Activated CD8-positive, alpha-beta memory T cell treated with anti-CD3 and anti-CD28 coated beads for 1 hour (primary cell): ENCODE results near the gene AMER2.

Experiments
- DNase-seq, 2 donors: peaks; one replicate each; pipeline ENCODE4 v3.0.0-alpha.2; 2020; ENCODE audit warnings: low read depth in 1 of 2; ENCODE audit errors: extremely low read depth in 1 of 2

Gene AMER2

GRCh38 chr13:25171517-25172302 lies at the start of gene AMER2:
AMER2 (minus strand) TSS chr13:25172288; CDS start chr13:25171619, 669 bp downstream.
- DNase-seq, result no peak

DNA sequence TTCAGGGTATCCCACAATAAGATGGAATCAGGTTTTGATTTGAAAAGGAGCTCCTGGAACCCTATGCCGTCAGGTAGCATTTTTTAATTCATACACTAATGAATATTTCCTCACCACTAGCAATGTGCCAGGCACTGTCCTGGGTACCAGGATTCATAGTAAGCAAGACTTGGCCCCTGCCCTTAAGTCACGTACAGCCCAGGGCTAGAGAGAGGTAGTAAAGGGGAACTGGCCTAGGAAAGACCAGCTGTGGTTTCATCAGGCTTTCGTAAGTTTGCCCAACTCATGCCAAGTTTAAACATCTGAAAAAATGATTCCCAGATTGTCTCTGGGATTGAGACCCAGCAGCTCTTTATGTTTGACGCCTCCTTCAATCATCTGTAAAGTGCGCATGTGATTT lies 45.9 kb upstream of the AMER2 start:
- no peak for DNase-seq

GRCh38 chr13:25217023-25217885 lies 45.2 kb upstream of the AMER2 start:
- DNase-seq, result no peak

GRCh38 chr13:25215253-25215575 lies 43.1 kb upstream of the AMER2 start:
- no peak for DNase-seq

- DNase-seq, result no peak
Measured at GRCh38 chr13:25214491-25215252, 42.6 kb upstream of the AMER2 start.

- DNase-seq, result no peak
Measured at GRCh38 chr13:25213715-25214114, 41.6 kb upstream of the AMER2 start.

GRCh38 chr13:25210842-25211569 lies 38.9 kb upstream of the AMER2 start:
- DNase-seq, result no peak

DNA sequence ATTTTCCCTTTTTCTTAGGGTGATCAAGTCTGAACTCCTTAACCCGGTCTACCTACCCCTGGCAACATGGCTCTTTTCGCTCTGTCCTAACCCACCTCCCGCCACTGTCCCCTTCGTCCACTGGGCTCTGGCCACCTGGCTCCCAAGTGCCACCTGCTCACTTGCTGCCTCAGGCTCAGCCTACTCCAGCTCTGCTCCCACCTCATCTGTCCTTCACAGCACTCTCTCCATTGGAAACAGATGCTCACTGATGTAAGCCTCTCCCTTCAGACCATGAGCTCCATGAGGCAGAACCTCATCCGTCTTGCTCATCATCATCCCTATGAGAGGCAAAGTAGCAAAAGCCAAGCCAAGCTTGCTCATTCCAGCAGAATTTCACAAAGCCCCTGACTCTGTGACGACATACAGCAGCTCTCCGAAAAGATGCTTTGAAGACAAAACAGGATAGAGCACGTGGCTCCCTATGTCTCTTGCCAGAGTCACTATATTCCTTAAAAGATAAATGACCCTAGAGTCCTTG lies 35.3 kb upstream of the AMER2 start:
- DNase-seq, result no peak

DNA sequence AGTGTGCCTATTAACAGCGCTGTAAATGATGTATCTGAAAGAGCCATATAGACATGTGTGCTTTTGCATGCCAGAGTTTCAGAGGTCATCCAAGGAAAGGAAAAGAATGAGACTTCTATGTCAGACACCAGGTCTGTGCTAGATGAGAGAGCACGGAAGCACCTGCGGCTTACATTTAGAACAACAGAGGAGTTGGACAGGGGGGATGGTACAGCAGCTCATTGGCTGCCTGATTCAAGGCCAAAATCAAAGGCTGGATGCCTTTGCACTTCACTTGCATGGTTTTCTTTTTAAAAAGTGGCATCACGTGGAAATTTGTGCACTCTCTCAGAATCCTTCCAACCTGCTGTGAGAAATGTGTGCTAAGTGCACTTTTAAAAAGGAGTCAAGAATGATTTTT lies 32.8 kb upstream of the AMER2 start:
- no peak for DNase-seq

DNA sequence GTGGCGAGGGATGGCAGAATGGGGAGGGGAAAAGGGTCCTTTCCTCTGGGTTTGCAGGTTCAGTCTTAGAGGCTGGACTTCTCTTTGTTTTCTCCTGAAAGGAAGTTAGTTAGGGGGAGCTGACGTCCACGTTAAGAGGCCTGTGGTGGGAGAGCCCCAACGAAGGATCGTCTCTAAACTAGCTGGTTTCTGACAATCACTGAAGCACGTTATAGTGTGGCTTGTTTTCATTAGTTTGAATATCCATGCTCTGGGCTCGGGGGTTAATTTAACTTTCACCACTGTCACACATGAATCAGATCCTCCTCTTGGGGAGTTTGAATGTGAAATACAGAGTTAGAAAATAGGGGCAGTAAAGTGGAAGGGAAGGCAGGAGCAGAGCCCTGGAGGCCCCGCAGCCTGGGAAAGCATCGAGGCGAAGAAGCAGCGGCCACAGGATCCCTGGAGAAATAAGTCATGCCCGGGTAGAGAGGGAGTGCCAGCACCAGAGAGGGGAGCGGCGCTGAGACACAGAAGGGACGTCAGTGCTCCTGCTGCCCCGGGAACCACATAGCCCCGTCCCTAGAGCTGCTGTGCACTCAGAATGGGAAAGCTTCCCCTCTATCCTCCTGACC lies 31.1 kb upstream of the AMER2 start:
- DNase-seq, result no peak

- DNase-seq, result no peak
Measured at GRCh38 chr13:25200783-25201182, 28.7 kb upstream of the AMER2 start.

DNA sequence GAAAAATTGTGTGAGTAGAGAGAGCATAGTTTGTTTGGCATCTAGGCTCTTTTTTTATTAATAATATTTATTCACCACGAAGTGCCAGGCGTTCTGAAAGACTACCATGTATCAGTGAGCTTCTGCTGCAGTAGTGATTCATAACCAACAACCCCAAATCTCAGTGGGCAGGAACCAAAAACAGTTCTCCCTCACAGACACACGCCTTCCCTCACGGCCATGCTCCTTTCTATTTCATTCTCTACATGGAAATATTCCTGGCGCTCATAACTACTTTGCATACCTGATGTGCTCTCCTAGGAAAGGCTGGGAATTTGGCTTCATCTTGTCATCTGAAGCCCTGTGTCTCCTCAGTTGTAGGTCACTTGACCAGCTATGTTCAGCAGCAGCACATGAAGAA lies 26.6 kb upstream of the AMER2 start:
- no peak for DNase-seq

DNA sequence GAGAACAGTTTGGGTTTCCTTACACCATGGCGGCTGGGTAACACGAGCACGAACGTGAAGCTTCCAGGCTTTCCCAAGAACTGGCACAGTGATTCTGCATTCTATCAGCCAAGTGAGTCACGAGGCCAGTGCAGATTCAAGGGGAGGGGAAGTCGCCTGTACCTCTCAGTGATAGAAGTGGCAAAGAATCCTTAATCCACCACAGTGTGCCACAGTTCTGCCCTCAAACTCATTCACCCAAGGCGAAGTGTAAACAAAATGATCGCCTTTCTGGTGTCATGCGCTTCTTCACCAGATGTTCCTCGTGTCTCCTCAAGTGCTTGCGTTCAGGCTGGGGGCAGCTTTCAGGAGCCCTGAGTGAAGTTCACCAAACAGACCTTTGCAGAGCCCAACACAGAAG lies 24.9 kb upstream of the AMER2 start:
- DNase-seq, result no peak

DNA sequence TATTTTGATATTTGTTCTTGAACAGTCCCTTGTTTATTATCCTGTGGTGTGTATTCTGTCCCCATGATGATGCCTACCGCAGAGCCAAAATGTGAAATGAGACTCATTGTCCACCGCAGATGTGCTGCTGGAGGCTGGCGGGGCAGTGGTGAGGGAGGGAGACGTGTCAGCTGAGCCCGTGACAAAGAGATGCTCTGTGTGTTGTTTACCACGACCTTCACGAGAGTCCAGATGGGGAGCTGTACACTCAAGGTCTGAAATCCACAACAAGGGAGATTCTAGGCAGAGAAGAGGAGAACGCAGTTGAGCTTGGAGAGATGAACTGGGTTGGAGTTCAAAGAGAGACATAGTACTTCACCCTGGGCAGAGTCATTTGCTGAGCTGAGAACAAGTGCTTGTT lies 20.8 kb upstream of the AMER2 start:
- no peak for DNase-seq

DNA sequence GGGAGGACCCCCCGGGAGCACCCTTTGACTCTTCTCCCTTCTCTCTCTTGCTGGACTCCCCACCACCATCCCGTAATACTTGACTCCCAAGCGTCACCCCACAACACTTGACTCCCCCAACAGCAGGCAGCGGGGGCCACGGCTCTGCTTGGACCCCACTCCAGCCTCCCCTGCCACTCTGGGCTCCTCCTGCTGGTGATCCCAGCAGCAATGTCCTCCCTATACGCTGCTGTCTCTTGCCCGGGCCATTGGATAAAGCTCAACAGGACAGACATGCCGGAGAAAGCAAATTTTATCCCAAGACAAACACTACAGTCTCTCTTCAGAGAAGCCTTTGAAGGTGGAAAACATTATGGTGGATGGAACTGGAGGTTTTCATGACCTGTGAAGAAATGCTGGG lies 20.4 kb upstream of the AMER2 start:
- no peak for DNase-seq

GRCh38 chr13:25192052-25192451 lies 20.0 kb upstream of the AMER2 start:
- DNase-seq, result no peak

DNA sequence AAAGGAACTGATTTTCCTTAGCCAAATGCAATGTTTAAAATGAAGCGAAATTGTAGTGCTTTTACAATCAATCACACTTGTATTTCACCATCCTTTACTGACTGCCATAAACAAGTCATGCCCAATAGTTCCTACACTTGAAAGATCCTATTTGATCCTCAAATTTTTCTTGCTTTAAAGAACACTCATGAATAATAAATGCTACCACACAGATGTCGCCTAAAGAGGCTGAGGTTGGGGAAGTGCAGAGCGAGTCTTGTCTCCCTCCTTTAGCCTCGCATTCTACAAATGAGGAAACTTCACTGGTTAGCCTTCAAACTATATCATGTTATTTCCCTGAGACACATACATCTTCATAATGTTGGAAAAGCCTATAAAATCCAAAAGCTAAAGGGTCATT lies 18.7 kb upstream of the AMER2 start:
- DNase-seq, result no peak

DNA sequence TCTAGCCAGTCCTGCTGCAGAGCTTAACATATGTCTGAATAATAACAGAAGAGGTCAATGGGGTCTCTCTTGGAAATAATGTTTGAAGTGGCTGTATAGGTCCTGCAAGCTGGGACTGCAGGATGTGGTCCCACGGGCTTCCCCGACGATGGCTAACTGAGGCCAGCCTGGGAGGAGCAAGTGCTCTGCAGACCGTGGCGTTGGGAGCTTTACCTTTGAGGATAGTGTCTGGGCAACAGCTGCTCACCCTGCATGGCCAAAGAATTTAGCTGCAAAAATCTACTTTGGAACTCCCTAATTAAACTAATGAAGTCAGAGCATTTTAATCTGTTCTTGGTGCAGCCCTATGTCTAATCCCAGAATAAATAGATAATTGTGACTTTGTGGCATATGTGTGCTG lies 18.2 kb upstream of the AMER2 start:
- DNase-seq, result no peak

- no peak for DNase-seq
Measured at GRCh38 chr13:25187596-25187995, 15.5 kb upstream of the AMER2 start.

DNA sequence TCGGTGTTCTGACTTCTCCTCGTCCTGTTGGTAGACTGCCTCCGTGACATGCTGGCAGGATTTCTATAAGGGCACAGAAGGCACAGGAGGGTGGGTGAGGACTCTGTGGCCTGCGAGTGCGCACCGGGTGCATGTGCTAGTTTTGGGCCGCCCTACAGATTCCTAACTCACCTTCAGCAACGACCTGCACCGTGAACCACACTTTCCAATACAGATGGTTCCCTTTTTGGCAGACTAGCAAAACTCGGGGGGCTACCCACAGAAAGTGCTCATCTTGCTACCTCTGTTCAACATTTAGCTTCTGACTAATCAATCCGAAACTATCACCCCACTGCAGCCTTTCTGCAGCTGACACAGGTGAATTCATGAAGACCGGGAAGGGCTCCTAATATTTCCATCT lies 14.1 kb upstream of the AMER2 start:
- DNase-seq, result no peak
